Neural crest cell (in vitro differentiated cells): ENCODE results near the gene SNX8. TPM values are rescaled to one million over a fixed set of nuclear protein-coding genes. Genes with fewer than 3 reads are reported as not detected.

ENCODE experiments used
- DNase-seq: peaks from one replicate; pipeline ENCODE4 v3.0.0; 2021; ENCODE audit warnings: low read depth, mixed read lengths, low spot score
- H3K27ac Mint-ChIP-seq: one replicate; pipeline ENCODE4 v1.8.0; 2021; ENCODE audit warnings: mild to moderate bottlenecking, mixed read lengths; ENCODE audit not compliant: unreplicated experiment
- H3K27me3 Mint-ChIP-seq: 2 replicates; pipeline ENCODE4 v1.8.0; 2021; ENCODE audit warnings: low read depth, mild to moderate bottlenecking, mixed read lengths
- H3K36me3 Mint-ChIP-seq: 2 replicates; pipeline ENCODE4 v1.8.0; 2021; ENCODE audit warnings: low read depth, mild to moderate bottlenecking, mixed read lengths
- H3K4me1 Mint-ChIP-seq: 2 replicates; pipeline ENCODE4 v1.8.0; 2021; ENCODE audit warnings: mixed read lengths
- H3K4me3 Mint-ChIP-seq: one replicate; pipeline ENCODE4 v1.8.0; 2021; ENCODE audit warnings: mild to moderate bottlenecking, mixed read lengths
- H3K9me3 Mint-ChIP-seq: 2 replicates; pipeline ENCODE4 v1.8.0; 2021; ENCODE audit warnings: mixed read lengths
- total RNA-seq: library from RNA; stranded (reverse); gene quantifications from 2 replicates; pipeline ENCODE4 v1.2.1, GENCODE V29; 2021
- TF ChIP-seq, protein P1 (sequence below): fragments of 200-600 bp; sonication (generic); conservative IDR thresholded peaks from 2 replicates; pipeline ENCODE4 v1.5.0; 2021; ENCODE audit warnings: antibody characterized with exemption, mild to moderate bottlenecking

The SNX8 gene
- total RNA-seq, 1 donor from 2014 or later = 31.8 TPM

DNA sequence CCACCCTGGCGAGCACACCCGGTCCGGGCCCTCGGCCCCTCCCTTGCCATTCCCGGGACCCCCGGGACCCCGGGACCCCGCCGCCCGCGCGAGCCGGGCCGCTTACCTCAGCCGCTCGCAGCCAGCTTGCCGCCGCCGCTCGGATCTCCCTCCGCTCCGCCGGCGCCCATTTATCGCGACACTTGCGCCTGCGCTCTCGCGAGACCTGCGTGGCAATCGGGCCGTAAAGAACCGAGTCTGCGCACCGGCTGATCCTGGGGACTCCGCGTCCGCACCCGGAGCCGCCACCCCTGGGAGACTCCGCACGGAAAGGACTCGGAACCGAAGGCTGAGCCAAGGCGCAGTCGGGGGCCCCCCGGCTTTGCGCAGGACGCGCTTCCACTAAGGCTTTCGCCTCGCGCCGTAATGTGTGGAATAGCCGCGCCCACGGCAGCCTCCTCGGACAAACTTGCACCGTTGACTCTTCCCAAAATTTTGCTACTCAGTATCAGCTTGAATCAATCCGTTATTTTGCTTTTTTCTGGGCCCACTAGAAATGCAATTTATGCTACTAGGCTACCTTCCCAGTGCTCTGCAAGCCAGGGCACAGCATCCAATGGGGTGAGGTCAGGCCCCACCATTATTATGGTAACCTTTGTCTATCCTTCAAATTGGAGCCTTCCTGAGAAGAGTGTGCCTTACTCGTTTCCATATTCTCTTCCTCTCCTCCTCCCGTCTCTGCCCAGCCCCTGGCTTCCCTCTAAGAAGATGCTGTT is 81.3 kb downstream of the SNX8 start, which contains the start of gene MAD1L1:
Gene MAD1L1 (minus strand): TSS at position 180 of the 755 bp plus-strand sequence. CDS start 2,812 bp downstream, outside the sequence.
- Mint-ChIP-seq H3K4me3 (peak within 1 kb of the TSS; percentile 95), H3K4me1 (peaks cover 16% of the 10 kb centered on the region), H3K36me3 (peaks cover 8% of the 10 kb centered on the region), H3K27me3 (no peaks in the 10 kb centered on the region), H3K27ac (peak within 1 kb of the TSS; percentile 97), H3K9me3 (no peaks in the 10 kb centered on the region)
- peak; percentile 89 for DNase-seq
- TF ChIP-seq, protein P1, sequence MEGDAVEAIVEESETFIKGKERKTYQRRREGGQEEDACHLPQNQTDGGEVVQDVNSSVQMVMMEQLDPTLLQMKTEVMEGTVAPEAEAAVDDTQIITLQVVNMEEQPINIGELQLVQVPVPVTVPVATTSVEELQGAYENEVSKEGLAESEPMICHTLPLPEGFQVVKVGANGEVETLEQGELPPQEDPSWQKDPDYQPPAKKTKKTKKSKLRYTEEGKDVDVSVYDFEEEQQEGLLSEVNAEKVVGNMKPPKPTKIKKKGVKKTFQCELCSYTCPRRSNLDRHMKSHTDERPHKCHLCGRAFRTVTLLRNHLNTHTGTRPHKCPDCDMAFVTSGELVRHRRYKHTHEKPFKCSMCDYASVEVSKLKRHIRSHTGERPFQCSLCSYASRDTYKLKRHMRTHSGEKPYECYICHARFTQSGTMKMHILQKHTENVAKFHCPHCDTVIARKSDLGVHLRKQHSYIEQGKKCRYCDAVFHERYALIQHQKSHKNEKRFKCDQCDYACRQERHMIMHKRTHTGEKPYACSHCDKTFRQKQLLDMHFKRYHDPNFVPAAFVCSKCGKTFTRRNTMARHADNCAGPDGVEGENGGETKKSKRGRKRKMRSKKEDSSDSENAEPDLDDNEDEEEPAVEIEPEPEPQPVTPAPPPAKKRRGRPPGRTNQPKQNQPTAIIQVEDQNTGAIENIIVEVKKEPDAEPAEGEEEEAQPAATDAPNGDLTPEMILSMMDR = no peak

DNA sequence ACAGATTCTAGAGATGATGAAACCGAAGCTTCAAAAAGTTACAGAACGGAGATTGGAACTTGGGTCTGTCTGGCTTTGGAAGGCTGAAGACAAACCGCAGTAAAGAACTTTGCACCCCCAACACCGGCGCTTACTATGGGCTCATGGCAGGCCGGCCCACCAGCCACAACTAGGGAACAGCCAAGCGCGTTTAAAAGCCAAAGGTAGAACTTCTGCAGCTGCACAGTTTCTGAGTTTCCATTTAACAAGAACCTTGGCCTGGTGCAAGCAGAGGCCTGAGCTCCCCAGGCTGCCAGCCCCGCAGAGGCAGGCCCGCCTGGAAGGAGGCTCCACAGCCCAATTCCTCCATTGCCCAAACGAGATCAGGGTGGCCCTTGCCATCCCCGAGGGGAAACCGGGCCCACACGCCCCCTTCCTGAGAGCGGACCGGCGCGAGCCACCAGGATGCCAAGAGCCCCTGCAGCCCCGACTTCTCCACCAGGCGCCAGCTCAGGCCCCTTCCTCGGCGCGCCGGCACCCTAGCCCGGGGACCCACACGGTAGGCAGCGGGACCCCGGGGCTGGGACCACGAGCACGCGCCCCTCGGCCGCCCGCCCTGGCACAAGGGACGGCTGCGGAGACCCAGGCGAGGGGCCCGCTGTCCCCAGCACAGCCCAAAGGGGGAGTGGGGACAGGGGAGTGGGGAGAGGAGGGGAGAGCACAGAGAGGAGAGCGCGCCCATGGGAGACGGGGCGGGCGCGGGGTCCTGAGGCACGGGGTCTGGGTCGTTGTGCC is 82.1 kb downstream of the SNX8 start:
- Mint-ChIP-seq H3K4me1 (peaks cover 16% of the 10 kb centered on the region), H3K27me3 (no peaks in the 10 kb centered on the region), H3K9me3 (no peaks in the 10 kb centered on the region), H3K4me3 (peak overlapping the region; percentile 95), H3K36me3 (peaks cover 8% of the 10 kb centered on the region), H3K27ac (peak overlapping the region; percentile 38)
- TF ChIP-seq, protein P1 = peak; percentile 34
- peak; percentile 20 for DNase-seq

DNA sequence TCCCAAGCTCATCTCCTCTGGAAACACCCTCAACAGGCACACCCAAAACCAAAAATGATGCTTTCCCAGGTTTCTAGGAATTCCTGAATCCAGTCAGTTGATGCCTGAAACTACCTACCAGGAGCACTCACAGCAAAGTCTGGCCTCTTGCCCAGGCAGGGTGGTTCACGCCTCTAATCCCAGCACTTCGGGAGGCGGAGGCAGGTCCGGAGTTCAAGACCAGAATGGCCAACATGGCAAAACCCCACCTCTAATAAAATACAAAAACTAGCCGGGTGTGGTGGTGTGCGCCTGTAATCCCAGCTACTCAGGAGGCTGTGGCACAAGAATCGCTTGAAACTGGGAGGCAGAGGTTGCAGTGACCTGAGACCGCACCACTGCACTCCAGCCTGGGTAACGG is 83.4 kb downstream of the SNX8 start:
- no peak overlapping the region for H3K27ac Mint-ChIP-seq
- no peaks in the 10 kb centered on the region for H3K27me3 Mint-ChIP-seq
- TF ChIP-seq, protein P1 = no peak
- H3K9me3 Mint-ChIP-seq = no peaks in the 10 kb centered on the region
- H3K4me1 Mint-ChIP-seq = peaks cover 16% of the 10 kb centered on the region
- H3K4me3 Mint-ChIP-seq = no peak overlapping the region
- DNase-seq = no peak
- H3K36me3 Mint-ChIP-seq = peaks cover 10% of the 10 kb centered on the region

DNA sequence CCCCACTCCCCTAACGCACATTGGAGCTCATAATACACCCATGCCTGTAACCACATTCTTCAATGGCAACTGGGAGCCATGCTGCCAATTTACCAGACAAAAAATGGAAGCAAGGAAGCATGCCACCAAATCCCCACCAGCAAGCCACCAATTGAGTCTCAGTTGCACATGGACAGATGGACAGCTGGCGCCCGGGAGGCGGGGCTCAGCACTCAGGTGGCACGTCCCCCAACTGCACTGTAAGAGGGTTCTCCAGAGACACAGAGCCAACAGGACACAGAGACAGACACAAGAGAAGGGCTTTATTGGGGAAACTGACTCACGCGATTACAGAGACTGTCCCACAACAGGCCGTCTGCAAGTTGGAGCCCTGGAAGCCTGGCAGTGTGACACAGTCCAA is 84.0 kb downstream of the SNX8 start:
- Mint-ChIP-seq H3K9me3 (no peaks in the 10 kb centered on the region), H3K36me3 (peaks cover 12% of the 10 kb centered on the region), H3K27ac (no peak overlapping the region), H3K4me3 (peak overlapping the region; percentile 72), H3K4me1 (peaks cover 16% of the 10 kb centered on the region), H3K27me3 (no peaks in the 10 kb centered on the region)
- TF ChIP-seq, protein P1 = no peak
- DNase-seq = no peak

DNA sequence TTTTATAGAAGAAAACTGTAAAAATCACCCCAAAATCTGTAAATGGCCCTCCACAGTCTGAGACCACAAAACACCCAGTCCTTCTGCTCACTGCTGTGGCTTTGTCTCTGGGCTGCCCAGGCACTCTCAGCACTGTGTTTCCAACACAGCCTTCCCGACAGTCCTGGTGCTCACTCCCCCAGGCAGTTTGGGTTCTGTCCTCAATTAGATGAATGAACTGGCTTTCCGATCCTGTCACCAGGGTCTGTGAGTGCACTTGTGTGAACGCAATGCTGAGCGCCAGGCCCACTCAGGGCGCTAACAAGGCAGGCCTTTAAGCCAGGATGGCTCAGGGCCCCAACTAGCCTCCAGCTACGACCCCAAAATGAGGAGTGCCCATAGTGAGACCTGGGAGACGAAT is 84.8 kb downstream of the SNX8 start:
- H3K4me1 Mint-ChIP-seq = peaks cover 12% of the 10 kb centered on the region
- H3K4me3 Mint-ChIP-seq = peak overlapping the region; percentile 73
- peaks cover 8% of the 10 kb centered on the region for H3K36me3 Mint-ChIP-seq
- TF ChIP-seq, protein P1 = no peak
- no peak overlapping the region for H3K27ac Mint-ChIP-seq
- no peak for DNase-seq
- no peaks in the 10 kb centered on the region for H3K9me3 Mint-ChIP-seq
- H3K27me3 Mint-ChIP-seq = no peaks in the 10 kb centered on the region
